ENCODE data around the gene OLFML2B.

The OLFML2B gene

GRCh38 chr1:161972828-161973227 lies 50.8 kb downstream of the OLFML2B start (continued):
- TF ChIP-seq ZNF513 (tag by site-specific recombination; IDR thresholded peaks at IDR 0.05) (no peak), GLI2 (tag by site-specific recombination; IDR thresholded peaks at IDR 0.05; ENCODE audit: borderline replicate concordance, low read depth) (no peak), ZNF19 (tag by site-specific recombination; IDR thresholded peaks at IDR 0.05; ENCODE audit: low read depth) (no peak), ZNF571 (tag by site-specific recombination; IDR thresholded peaks at IDR 0.05) (no peak), ZSCAN30 (tag by site-specific recombination; IDR thresholded peaks at IDR 0.05) (no peak), MYNN (tag by site-specific recombination; IDR thresholded peaks at IDR 0.05; ENCODE audit: borderline replicate concordance) (no peak)

- ChIA-PET CTCF (no interaction called here), POLR2A (no interaction called here)
- no peaks in the 10 kb centered on the region for H3K36me3 ChIP-seq (ENCODE audit: control insufficient read depth in 2 of 2, insufficient read depth in 1 of 2, low read length in 2 of 2)
- H3K27ac ChIP-seq (ENCODE audit: extremely low read depth, low read depth, low read length): no peak overlapping the region
- no peaks in the 10 kb centered on the region for H3K4me1 ChIP-seq (ENCODE audit: control insufficient read depth, insufficient read depth, low read length)
- H3K4me3 ChIP-seq (ENCODE audit: low read depth, low read length): no peak overlapping the region
- H3K9me3 ChIP-seq (ENCODE audit: control insufficient read depth, insufficient read depth, low read depth, low read length): no peaks in the 10 kb centered on the region
- TF ChIP-seq ZNF449 (tag by site-specific recombination; IDR thresholded peaks at IDR 0.05): no peak
- TF ChIP-seq GLIS1 (tag by site-specific recombination; IDR thresholded peaks at IDR 0.05): no peak
- no peak for TF ChIP-seq ZBTB21 (tag by site-specific recombination; IDR thresholded peaks at IDR 0.05)
- TF ChIP-seq ZSCAN5A (tag by site-specific recombination; IDR thresholded peaks at IDR 0.05): no peak
- no peak for TF ChIP-seq ZNF423 (tag by site-specific recombination; IDR thresholded peaks at IDR 0.05)
- TF ChIP-seq ZNF623 (tag by site-specific recombination; IDR thresholded peaks at IDR 0.05): no peak
- no peak for TF ChIP-seq ZSCAN18 (tag by site-specific recombination; IDR thresholded peaks at IDR 0.05)
- no peak for TF ChIP-seq ZNF670 (tag by site-specific recombination; IDR thresholded peaks at IDR 0.05; ENCODE audit: low read depth)
- TF ChIP-seq ZNF37A (tag by site-specific recombination; IDR thresholded peaks at IDR 0.05): no peak
- TF ChIP-seq ZNF610 (tag by site-specific recombination; IDR thresholded peaks at IDR 0.05; ENCODE audit: borderline replicate concordance): no peak
- TF ChIP-seq ZNF585B (tag by site-specific recombination; IDR thresholded peaks at IDR 0.05): no peak
- no peak for TF ChIP-seq ZNF416 (tag by site-specific recombination; IDR thresholded peaks at IDR 0.05)
- no peak for TF ChIP-seq ZNF175 (tag by site-specific recombination; IDR thresholded peaks at IDR 0.05)
- no peak for TF ChIP-seq ZSCAN4 (tag by site-specific recombination; IDR thresholded peaks at IDR 0.05)
- TF ChIP-seq ZNF704 (tag by site-specific recombination; IDR thresholded peaks at IDR 0.05): no peak
- no peak for TF ChIP-seq ZNF558 (tag by site-specific recombination; IDR thresholded peaks at IDR 0.05)
Observed at GRCh38 chr1:161970633-161971032, 53.0 kb downstream of the OLFML2B start.

Data from HEK293 (cell line).